Naive B cell (primary cell): ENCODE results near the gene LCP1. TPM values are rescaled to one million over a fixed set of nuclear protein-coding genes. Genes with fewer than 3 reads are reported as not detected.
A peak's percentile ranks its signal among the peaks of the same experiment; 100 is the strongest.

Source experiments
- ATAC-seq, 2 donors: fragments of 150-1000 bp; cut with Tn5 transposase; 2 replicates each; pipeline ENCODE4 v1.10.0; 2021; ENCODE audit warnings: low read depth in 2 of 2, mild to moderate bottlenecking in 2 of 2, moderate library complexity in 2 of 2
- DNase-seq: peaks from one replicate; pipeline ENCODE4 v3.0.0; 2022
- H3K27ac Mint-ChIP-seq, 6 donors: one replicate each; pipeline ENCODE4 v1.8.0; 2020 to 2022; ENCODE audit warnings: mild to moderate bottlenecking in 6 of 6, mixed read lengths in 6 of 6, moderate library complexity in 5 of 6, inconsistent platforms in 2 of 6
- H3K27me3 Mint-ChIP-seq, 3 donors: one replicate each; pipeline ENCODE4 v1.8.0; 2021 to 2022; ENCODE audit warnings: mixed read lengths in 3 of 3, mild to moderate bottlenecking in 1 of 3
- H3K36me3 Mint-ChIP-seq, 2 donors: one replicate each; pipeline ENCODE4 v1.8.0; 2020 to 2022; ENCODE audit warnings: mixed read lengths in 2 of 2, inconsistent platforms in 1 of 2, mild to moderate bottlenecking in 1 of 2
- H3K4me1 Mint-ChIP-seq, 3 donors: one replicate each; pipeline ENCODE4 v1.8.0; 2020 to 2022; ENCODE audit warnings: mixed read lengths in 3 of 3, inconsistent platforms in 1 of 3, mild to moderate bottlenecking in 1 of 3, moderate library complexity in 1 of 3
- H3K4me3 Mint-ChIP-seq, 8 donors: one replicate each; pipeline ENCODE4 v1.8.0; 2020 to 2022; ENCODE audit warnings: mild to moderate bottlenecking in 8 of 8, mixed read lengths in 8 of 8, moderate library complexity in 8 of 8, inconsistent platforms in 2 of 8
- H3K9me3 Mint-ChIP-seq, 7 donors: one replicate each; pipeline ENCODE4 v1.8.0; 2020 to 2022; ENCODE audit warnings: mixed read lengths in 7 of 7, mild to moderate bottlenecking in 5 of 7, inconsistent platforms in 2 of 7, moderate library complexity in 1 of 7
- polyA plus RNA-seq, 6 donors: library from polyadenylated mRNA; unstranded; fragments of 300-500 nt; fragmentation: Illumina TruSeq; gene quantifications; one replicate each; pipeline ENCODE4 v1.2.3, GENCODE V29; 2021; ENCODE audit warnings: low read depth in 6 of 6

The LCP1 gene
- polyA plus RNA-seq, 6 donors from 2014 or later: 701 to 1,116 (median 814) TPM

DNA sequence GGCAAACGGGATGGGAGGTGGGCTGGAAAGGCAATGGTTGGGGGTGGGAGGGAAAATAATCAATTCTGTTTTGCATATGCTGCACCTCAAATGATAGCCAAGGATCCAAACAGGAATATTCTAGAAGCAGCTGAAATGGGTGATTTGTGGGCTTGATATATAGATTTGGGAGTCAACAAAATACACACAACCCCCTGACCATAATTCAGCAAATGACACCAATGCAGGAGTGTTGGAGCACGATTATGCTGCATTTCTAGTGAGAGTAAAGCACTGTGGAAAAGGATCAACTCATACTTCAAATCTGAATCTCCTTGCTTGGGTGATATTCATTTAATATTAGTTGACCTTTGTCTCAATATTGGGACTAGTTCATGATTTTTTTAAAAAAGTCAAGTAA lies 36.0 kb downstream of the LCP1 start:
- no peak for DNase-seq
- Mint-ChIP-seq H3K27ac (peak overlapping the region in 1 of 6 donors; percentile 15), H3K9me3 (no peaks in the 10 kb centered on the region), H3K4me3 (no peak overlapping the region), H3K27me3 (no peaks in the 10 kb centered on the region), H3K36me3 (peaks cover 35 to 45% of the 10 kb centered on the region in 2 donors), H3K4me1 (peaks cover 0 to 17% (median 4%) of the 10 kb centered on the region in 3 donors)
- ATAC-seq: no peak

DNA sequence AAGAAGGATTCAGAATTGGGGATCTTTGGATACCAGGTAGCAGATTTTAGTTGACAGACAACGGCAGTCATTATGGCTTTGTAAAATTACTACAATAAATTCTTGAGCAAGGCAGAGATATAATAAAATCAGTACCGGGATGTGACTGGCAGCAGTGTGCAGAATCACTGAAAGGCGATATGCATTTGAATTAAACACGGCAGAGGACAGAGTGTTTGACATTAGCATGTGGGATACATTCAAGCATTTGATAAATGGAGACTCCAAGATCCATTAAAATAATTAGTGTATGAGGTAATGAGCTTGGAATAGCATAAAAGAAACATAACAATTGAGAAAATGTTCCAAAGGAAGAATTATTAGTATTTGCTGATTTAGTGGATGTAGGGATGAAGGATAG lies 36.8 kb downstream of the LCP1 start:
- no peaks in the 10 kb centered on the region for H3K9me3 Mint-ChIP-seq
- H3K36me3 Mint-ChIP-seq: peaks cover 30 to 37% of the 10 kb centered on the region in 2 donors
- peaks cover 0 to 15% (median 2%) of the 10 kb centered on the region in 3 donors for H3K4me1 Mint-ChIP-seq
- no peak overlapping the region for H3K4me3 Mint-ChIP-seq
- H3K27ac Mint-ChIP-seq: peak overlapping the region in 4 of 6 donors; percentile 3 to 76 (median 49)
- no peak for DNase-seq
- H3K27me3 Mint-ChIP-seq: no peaks in the 10 kb centered on the region
- ATAC-seq: no peak

DNA sequence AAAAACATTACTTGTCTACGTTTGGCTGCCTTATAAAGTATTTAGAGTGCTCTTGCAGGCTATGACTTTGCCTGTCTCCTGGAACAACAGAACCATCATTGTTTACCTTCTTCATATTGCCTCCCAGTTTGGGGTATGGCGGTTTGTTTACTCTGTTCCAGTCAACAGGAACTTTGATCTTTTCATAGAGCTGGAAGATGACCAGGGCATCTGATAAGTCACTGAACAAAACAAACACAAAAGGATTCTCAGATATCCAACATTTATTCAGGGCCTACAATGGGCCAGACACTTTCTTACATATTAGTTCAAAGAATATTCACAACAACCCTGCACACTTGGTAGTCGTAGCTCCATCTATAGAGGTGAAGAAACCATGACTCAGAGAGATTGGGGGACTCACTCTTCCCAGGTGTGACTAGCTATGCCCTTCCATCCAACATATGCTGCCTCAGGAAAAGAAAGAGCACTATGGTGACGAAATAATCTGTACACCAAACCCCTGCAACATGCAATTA lies 38.7 kb downstream of the LCP1 start:
- ATAC-seq (no peak), DNase-seq (no peak)
- Mint-ChIP-seq H3K27ac (peak overlapping the region in 3 of 6 donors; percentile 47 to 80 (median 61)), H3K4me3 (no peak overlapping the region), H3K4me1 (peaks cover 0 to 11% (median 0%) of the 10 kb centered on the region in 3 donors), H3K36me3 (peaks cover 26 to 31% of the 10 kb centered on the region in 2 donors), H3K9me3 (no peaks in the 10 kb centered on the region), H3K27me3 (no peaks in the 10 kb centered on the region)

DNA sequence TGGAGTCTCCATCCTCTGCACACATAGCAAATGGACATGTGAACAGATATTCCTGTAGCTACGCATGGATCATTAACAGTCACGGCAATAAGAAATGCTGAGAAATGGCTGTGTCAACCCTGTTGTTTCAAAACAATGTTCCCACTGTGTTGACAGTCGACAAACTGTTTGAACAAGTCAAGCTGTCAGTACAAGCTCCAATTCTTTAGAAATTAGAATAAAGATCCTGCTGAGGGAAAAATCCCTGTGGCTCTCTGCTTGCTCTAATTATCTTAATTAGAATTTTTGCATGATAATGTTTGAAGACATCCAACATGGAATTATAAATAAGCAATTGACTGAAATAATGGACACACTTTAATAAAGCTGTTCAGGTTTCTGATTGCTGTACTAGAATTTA lies 39.2 kb downstream of the LCP1 start:
- Mint-ChIP-seq H3K9me3 (no peaks in the 10 kb centered on the region), H3K4me3 (no peak overlapping the region), H3K4me1 (peaks cover 0 to 11% (median 0%) of the 10 kb centered on the region in 3 donors), H3K36me3 (peaks cover 26 to 30% of the 10 kb centered on the region in 2 donors), H3K27ac (peak overlapping the region in 1 of 6 donors; percentile 80), H3K27me3 (no peaks in the 10 kb centered on the region)
- ATAC-seq (no peak), DNase-seq (no peak)

DNA sequence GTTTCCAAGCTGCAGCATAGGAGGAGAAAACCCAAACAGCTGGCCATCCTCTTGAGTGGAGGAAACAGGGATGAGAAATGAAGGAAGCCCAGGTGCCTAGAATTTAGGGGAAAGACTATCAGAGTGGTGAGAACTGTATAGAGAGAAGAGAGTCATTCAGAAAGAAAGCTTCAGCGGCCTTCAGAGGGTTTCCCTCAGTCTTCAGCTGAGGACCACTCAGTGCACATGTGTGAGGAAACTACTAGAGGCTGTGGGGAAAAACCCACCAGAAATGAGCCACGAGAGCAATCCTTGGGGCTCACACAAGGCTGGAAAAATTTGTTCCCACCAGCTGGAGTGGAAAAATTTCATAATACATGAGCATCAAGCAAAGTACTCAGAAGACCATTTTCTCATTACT lies 41.9 kb downstream of the LCP1 start:
- no peaks in the 10 kb centered on the region for H3K9me3 Mint-ChIP-seq
- H3K4me3 Mint-ChIP-seq: no peak overlapping the region
- peaks cover 29 to 34% of the 10 kb centered on the region in 2 donors for H3K36me3 Mint-ChIP-seq
- ATAC-seq: no peak
- H3K4me1 Mint-ChIP-seq: peaks cover 0 to 11% (median 5%) of the 10 kb centered on the region in 3 donors
- peak overlapping the region in 4 of 6 donors; percentile 62 to 97 (median 72) for H3K27ac Mint-ChIP-seq
- DNase-seq: no peak
- H3K27me3 Mint-ChIP-seq: no peaks in the 10 kb centered on the region

DNA sequence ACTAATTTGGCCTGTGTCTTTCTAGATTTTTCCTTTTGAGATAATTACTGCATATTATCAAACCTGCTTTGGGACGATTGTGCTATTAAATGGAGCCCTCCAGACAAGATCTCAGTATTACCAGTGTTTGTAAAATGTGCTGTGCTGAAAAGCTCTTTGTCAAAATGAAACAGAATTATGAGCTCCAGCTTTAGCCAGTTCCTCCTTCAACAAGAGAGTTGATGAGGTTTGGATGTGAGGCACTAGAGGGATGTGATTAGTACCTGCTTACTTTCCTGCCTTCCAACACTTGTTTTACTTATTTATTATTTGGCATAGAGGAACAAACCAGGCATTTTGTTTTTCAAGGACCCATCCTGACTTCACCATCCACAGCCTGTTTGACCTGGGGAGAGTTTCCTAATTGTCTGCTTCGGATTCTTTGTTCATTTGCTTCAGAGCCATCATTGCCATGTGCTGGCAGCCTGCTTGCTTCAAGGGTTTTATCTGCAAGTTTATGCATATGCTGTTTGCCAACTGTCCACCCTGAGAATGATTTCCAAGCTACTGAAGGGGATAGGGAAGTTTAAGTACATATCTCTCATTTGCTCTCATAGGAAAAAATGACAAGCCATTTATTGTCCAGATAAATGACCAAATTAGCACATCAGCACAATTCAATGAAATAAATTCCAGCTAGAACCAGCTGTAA lies 44.2 kb downstream of the LCP1 start:
- H3K36me3 Mint-ChIP-seq: peaks cover 29 to 32% of the 10 kb centered on the region in 2 donors
- ATAC-seq (no peak), DNase-seq (no peak)
- peaks cover 0 to 5% (median 5%) of the 10 kb centered on the region in 3 donors for H3K4me1 Mint-ChIP-seq
- H3K9me3 Mint-ChIP-seq: no peaks in the 10 kb centered on the region
- H3K27ac Mint-ChIP-seq: peak overlapping the region in 3 of 6 donors; percentile 43 to 83 (median 51)
- no peak overlapping the region for H3K4me3 Mint-ChIP-seq
- H3K27me3 Mint-ChIP-seq: no peaks in the 10 kb centered on the region

DNA sequence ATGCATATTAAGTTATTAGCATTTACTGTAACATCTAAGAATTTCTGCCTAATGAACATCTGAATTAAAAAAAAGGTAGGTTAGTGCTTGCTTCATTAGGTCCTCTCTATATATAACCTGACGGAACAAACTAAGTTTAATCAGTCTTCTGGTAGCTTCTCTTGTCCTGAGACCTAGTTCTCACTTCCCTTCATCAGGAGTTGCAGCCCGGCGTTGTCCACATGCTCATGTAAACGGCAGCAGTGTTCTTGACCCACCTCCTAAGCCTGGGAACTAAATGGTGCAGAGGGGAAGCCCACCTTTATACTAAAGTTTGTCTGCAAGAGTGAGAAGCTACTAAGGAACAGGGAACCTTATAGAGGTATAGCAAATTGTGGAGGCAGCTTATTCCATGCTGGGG lies 45.3 kb downstream of the LCP1 start:
- no peaks in the 10 kb centered on the region for H3K9me3 Mint-ChIP-seq
- H3K27me3 Mint-ChIP-seq: no peaks in the 10 kb centered on the region
- peaks cover 0 to 5% (median 5%) of the 10 kb centered on the region in 3 donors for H3K4me1 Mint-ChIP-seq
- H3K27ac Mint-ChIP-seq: peak overlapping the region in 5 of 6 donors; percentile 21 to 90 (median 69)
- peaks cover 29 to 38% of the 10 kb centered on the region in 2 donors for H3K36me3 Mint-ChIP-seq
- no peak for ATAC-seq
- DNase-seq: no peak
- no peak overlapping the region for H3K4me3 Mint-ChIP-seq

DNA sequence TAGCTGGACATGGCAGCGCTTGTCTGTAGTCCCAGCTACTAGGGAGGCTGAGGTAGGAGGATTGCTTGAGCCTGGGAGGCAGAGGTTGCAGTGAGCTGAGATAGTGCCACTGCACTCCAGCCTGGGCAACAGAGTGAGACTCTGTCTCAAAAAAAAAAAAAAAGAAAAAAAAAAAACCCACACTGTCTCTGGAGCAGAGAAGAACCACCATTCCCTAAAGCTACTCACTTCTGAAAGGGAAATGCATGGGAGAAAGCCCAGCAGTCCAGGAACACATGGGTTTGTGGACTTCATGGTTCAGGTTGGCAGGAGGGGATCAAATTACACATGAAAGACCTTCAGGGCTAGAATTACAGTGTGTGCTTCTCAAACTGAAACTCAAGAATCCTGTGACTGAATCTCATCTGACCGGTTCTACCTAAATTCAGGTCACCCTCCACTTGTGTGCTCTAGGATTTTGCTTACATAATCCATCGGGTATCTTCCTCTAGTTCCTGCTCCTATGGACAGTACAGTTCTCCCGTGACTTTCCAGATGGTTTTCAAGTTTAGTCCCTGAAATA lies 46.9 kb downstream of the LCP1 start:
- Mint-ChIP-seq H3K9me3 (no peaks in the 10 kb centered on the region), H3K36me3 (peaks cover 34 to 41% of the 10 kb centered on the region in 2 donors), H3K4me1 (peaks cover 0 to 5% (median 4%) of the 10 kb centered on the region in 3 donors), H3K27me3 (no peaks in the 10 kb centered on the region), H3K27ac (peak overlapping the region in 3 of 6 donors; percentile 57 to 73 (median 69)), H3K4me3 (no peak overlapping the region)
- ATAC-seq (no peak), DNase-seq (no peak)

DNA sequence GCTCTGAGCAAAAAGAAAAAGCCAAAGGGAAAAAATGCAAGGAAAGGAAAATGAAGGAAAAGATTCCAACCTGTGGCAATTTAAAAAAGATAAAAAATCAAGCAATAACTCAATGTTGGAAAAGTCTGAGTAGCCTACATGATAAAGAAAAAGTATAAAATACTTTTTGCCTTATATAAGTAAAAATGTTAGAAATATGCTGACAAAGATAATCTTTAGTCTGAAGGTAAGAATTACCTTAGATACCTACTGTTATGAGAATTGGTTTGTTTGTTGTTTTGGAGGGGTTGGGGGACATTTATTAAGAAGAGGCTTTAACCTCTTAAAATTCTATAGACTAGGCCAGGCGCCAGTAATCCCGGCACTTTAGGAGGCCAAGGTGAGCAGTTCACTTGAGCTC lies 47.5 kb downstream of the LCP1 start:
- H3K27ac Mint-ChIP-seq: peak overlapping the region in 5 of 6 donors; percentile 49 to 94 (median 68)
- H3K36me3 Mint-ChIP-seq: peaks cover 33 to 36% of the 10 kb centered on the region in 2 donors
- H3K27me3 Mint-ChIP-seq: no peaks in the 10 kb centered on the region
- H3K4me3 Mint-ChIP-seq: no peak overlapping the region
- H3K9me3 Mint-ChIP-seq: no peaks in the 10 kb centered on the region
- no peak for ATAC-seq
- DNase-seq: no peak
- H3K4me1 Mint-ChIP-seq: peaks cover 0 to 5% (median 0%) of the 10 kb centered on the region in 3 donors

DNA sequence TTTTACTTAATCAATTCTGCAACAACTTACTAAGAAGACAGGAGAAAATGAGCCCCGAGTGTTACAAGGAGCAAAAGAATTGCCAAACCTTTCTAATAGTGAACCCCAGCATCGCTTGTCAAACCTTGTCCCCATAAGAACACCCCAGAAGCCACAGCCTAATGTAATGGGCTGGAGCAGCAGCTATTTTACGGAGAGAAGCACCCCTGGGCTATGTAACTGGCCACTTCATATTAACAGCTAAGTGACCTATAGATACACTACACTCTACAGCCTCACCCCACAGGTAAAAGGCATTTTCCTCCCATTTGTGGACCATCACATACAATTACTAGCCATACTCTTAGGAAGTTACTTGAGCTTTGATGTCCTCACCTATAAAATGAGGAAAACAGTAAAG lies 49.9 kb downstream of the LCP1 start:
- DNase-seq (no peak), ATAC-seq (no peak)
- H3K36me3 Mint-ChIP-seq: peaks cover 38 to 44% of the 10 kb centered on the region in 2 donors
- H3K4me3 Mint-ChIP-seq: no peak overlapping the region
- peak overlapping the region in 3 of 6 donors; percentile 11 to 68 (median 35) for H3K27ac Mint-ChIP-seq
- H3K27me3 Mint-ChIP-seq: no peaks in the 10 kb centered on the region
- peaks cover 0 to 5% (median 2%) of the 10 kb centered on the region in 3 donors for H3K4me1 Mint-ChIP-seq
- no peaks in the 10 kb centered on the region for H3K9me3 Mint-ChIP-seq

DNA sequence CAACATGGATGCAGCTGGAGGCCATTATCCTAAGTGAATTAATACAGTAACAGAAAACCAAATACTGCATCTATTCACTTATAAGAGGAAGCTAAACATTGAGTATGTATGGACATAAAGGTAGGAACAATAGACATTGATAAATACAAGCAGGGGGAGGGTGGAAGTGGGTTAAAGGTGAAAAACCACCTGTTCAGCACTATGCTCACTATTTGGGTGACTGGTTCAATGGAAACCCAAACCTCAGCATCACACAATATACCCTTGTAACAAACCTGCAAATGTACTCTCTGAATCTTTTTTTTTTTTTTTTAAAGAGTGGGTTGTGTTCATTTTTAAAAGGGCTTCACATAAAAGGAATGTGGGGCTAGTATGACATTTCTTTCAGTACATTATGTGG lies 50.3 kb downstream of the LCP1 start:
- H3K9me3 Mint-ChIP-seq: no peaks in the 10 kb centered on the region
- H3K4me1 Mint-ChIP-seq: peaks cover 3 to 5% (median 5%) of the 10 kb centered on the region in 3 donors
- ATAC-seq (no peak), DNase-seq (no peak)
- H3K27ac Mint-ChIP-seq: peak overlapping the region in 3 of 6 donors; percentile 11 to 68 (median 41)
- peaks cover 42 to 44% of the 10 kb centered on the region in 2 donors for H3K36me3 Mint-ChIP-seq
- H3K27me3 Mint-ChIP-seq: no peaks in the 10 kb centered on the region
- no peak overlapping the region for H3K4me3 Mint-ChIP-seq

DNA sequence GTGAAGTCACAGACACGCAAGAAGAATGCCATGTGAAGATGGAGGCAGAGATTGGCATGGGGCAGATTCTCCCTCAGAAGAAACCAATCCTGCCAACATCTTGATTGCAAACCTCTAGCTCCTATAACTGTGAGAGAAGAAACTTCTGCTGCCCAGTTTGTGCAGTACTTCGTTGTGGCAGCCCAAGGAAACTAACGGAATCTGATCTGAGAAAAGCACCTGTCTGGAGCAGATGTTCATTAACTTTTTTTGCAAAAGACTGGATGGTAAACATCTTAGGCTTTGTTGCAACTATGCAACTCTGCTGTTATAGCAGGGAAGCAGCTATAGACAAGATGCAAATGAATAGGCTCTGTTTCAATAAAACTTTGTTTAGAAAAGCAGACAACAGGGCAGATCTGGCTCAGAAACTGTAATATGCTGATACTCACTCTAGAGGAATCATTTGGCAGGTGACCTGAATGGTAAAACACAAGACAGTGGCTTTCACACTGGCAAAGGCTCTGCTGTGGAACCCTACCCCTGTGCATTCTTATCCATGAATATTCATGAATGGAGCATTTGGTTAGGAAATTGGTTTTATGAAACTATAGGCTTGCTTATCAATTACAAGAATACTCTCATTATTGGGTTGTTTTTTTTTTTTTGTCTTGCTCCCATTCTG lies 51.9 kb downstream of the LCP1 start:
- peaks cover 8 to 16% (median 15%) of the 10 kb centered on the region in 3 donors for H3K4me1 Mint-ChIP-seq

DNA sequence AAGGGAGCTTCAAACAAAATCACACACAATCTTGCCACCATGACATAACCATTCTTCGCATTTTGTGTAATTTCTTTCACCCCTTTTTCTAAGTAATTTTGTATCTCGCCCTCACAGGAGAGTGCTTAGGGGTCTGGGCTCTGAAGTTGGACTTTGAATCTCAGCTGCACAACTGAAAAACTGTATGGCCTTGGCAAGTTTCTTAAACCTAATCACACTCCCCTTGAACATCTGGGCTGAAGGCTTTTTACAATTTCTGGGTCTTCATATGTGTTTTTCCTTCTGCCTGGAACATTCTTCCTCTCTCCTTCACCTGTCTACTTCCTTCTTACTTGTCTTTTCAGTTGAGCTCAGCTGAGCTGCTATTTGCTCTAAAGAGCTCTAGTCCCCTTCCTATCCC lies 52.9 kb downstream of the LCP1 start:
- Mint-ChIP-seq H3K36me3 (peaks cover 33% of the 10 kb centered on the region in 2 donors), H3K9me3 (no peaks in the 10 kb centered on the region), H3K4me1 (peaks cover 17 to 26% (median 25%) of the 10 kb centered on the region in 3 donors), H3K27ac (peak overlapping the region in 5 of 6 donors; percentile 0 to 90 (median 4)), H3K4me3 (no peak overlapping the region), H3K27me3 (no peaks in the 10 kb centered on the region)
- DNase-seq: no peak
- ATAC-seq: no peak

More for the DNA sequence above, 51.9 kb downstream of the LCP1 start:
- Mint-ChIP-seq H3K27me3 (no peaks in the 10 kb centered on the region), H3K9me3 (no peaks in the 10 kb centered on the region), H3K4me3 (no peak overlapping the region), H3K27ac (peak overlapping the region in 4 of 6 donors; percentile 29 to 90 (median 62)), H3K36me3 (peaks cover 34 to 39% of the 10 kb centered on the region in 2 donors)
- DNase-seq: no peak
- no peak for ATAC-seq
